Aorta (tissue), 5 donors: ENCODE data around the gene ACTC1. TPM values are rescaled to one million over a fixed set of nuclear protein-coding genes. Genes with fewer than 3 reads are reported as not detected.

Source experiments
- ATAC-seq: fragments of 200-7000 bp; cut with Tn5 transposase; one replicate; pipeline ENCODE4 v1.9.1; 2022; ENCODE audit warnings: moderate library complexity; ENCODE audit not compliant: low FRiP score
- DNase-seq, 2 donors: peaks; one replicate each; pipeline ENCODE4 v3.0.0-alpha.2; 2020
- H3K27ac ChIP-seq, 2 donors: one replicate each; pipeline ENCODE4 v1.5.1; 2013; ENCODE audit warnings: low read length in 2 of 2, mild to moderate bottlenecking in 2 of 2, moderate library complexity in 2 of 2, control low read depth in 1 of 2, inconsistent platforms in 1 of 2, low read depth in 1 of 2
- H3K27me3 ChIP-seq, 2 donors: one replicate each; pipeline ENCODE4 v1.6.1; 2013; ENCODE audit warnings: control low read depth in 1 of 2, low read length in 1 of 2, mild to moderate bottlenecking in 1 of 2, moderate library complexity in 1 of 2; ENCODE audit not compliant: insufficient read depth in 2 of 2, control insufficient read depth in 1 of 2
- H3K36me3 ChIP-seq, 2 donors: one replicate each; pipeline ENCODE4 v1.6.1; 2013; ENCODE audit warnings: control low read depth in 1 of 2, low read length in 1 of 2, mild to moderate bottlenecking in 1 of 2; ENCODE audit not compliant: insufficient read depth in 2 of 2, control insufficient read depth in 1 of 2
- H3K4me1 ChIP-seq, 2 donors: one replicate each; pipeline ENCODE4 v1.6.1; 2013; ENCODE audit warnings: low read length in 2 of 2, control low read depth in 1 of 2, mild to moderate bottlenecking in 1 of 2, moderate library complexity in 1 of 2; ENCODE audit not compliant: insufficient read depth in 2 of 2, control insufficient read depth in 1 of 2
- H3K4me3 ChIP-seq, 2 donors: one replicate each; pipeline ENCODE4 v1.5.1; 2013; ENCODE audit warnings: low read length in 2 of 2, control low read depth in 1 of 2, mild to moderate bottlenecking in 1 of 2
- H3K9me3 ChIP-seq: one replicate; pipeline ENCODE4 v1.6.1; 2013; ENCODE audit warnings: mild to moderate bottlenecking, low read length; ENCODE audit not compliant: control insufficient read depth
- WGBS, 2 donors: extraction: QIAGEN DNeasy Blood & Tissue Kit; methylation state at CpG; one replicate each; pipeline ENCODE4 v1.1.7; 2013; 5-methylcytosine and 5-hydroxymethylcytosine counted together
- intact Hi-C, 2 donors: fragments of 100-400 bp; cut with DNase I; formaldehyde crosslinking; loops; one replicate each; pipeline versions ENCODE4 v1.14.2 to v1.15.0; 2022
- polyA plus RNA-seq, 2 donors: library from polyadenylated mRNA; stranded (reverse); fragments of 200-250 nt; gene quantifications; one replicate each; pipeline ENCODE4 v1.2.3, GENCODE V29; 2013
- total RNA-seq, 2 donors: library from RNA; stranded (reverse); fragmentation: NEBNext Ultra II Directional; extraction: Animal tissue kit (Norgen Biotek cat#: 25700); gene quantifications; one replicate each; pipeline ENCODE4 v1.2.1, GENCODE V29; 2021
- donor health status: healthy with polysubstance abuse.
- donor health status: Bipolar disorder and iron deficiency.
- donor health status: DM: no; HTN: no; CAD: no.
- donor health status: DM: no; HTN: no; CAD: no.
- donor health status: DM: yes; HTN: yes; CAD: no.

Gene ACTC1
- total and polyA plus RNA-seq, 4 donors, result 28.6 to 2,067 (median 71.4) TPM

DNA sequence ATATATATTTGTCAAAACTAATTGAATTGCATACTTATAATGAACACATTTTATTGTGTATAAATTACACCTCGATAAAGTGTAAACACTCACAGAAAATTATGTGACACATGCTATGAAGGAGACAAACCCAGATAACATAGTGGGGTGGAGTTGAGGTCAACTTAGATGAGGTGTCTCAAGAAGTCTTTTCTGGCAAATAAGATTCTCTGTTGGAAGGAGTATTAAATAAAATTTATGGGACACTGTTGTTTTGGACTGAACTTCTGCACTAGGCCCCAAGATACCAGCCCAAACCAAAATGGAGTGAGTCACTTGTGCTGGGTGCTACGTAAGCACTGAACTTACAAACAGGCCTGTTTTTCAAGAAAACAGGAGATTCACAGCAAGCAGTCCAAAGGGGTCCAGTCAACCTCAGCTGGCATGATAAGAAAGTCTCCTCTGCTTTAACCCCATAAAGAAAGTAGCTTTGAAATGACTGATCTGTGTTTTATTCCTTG is 18.7 kb downstream of the ACTC1 start:
- WGBS, 2 donors, result 89 to 91% methylated on average over 2 of the region's 2 CpGs
- ATAC-seq (no peak), DNase-seq (no peak)
- Histone ChIP-seq H3K27ac (no peak overlapping the region), H3K27me3 (no peaks in the 10 kb centered on the region), H3K4me1 (peaks cover 2 to 3% of the 10 kb centered on the region in 2 donors), H3K36me3 (no peaks in the 10 kb centered on the region), H3K4me3 (no peak overlapping the region), H3K9me3 (no peaks in the 10 kb centered on the region)
- intact Hi-C loops, result no loop called here

DNA sequence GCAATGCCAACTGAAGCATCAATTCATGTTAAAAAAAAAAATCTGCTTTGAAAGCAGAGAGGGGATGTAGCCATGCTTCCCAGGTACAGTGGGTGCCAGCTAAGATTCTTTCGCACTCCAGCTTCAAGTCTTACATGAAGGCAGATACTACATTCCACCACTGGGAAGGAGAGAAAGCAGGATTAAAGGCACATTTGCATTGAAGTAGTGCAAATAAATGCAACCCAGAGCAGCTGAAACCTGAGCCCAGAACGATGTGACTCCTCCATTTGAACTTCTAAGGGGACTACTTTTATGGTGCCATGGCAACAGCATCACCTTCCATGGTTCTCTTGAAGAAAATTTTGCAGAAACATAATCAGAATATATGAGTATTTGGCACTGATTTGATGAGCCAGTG is 21.4 kb downstream of the ACTC1 start:
- Histone ChIP-seq H3K27ac (no peak overlapping the region), H3K36me3 (no peaks in the 10 kb centered on the region), H3K27me3 (no peaks in the 10 kb centered on the region), H3K4me3 (no peak overlapping the region), H3K4me1 (peaks cover 2 to 3% of the 10 kb centered on the region in 2 donors), H3K9me3 (no peaks in the 10 kb centered on the region)
- ATAC-seq, result no peak
- no peak for DNase-seq
- intact Hi-C loops, result no loop called here
- 35 to 37% methylated on average over 2 of the region's 2 CpGs for WGBS, 2 donors

DNA sequence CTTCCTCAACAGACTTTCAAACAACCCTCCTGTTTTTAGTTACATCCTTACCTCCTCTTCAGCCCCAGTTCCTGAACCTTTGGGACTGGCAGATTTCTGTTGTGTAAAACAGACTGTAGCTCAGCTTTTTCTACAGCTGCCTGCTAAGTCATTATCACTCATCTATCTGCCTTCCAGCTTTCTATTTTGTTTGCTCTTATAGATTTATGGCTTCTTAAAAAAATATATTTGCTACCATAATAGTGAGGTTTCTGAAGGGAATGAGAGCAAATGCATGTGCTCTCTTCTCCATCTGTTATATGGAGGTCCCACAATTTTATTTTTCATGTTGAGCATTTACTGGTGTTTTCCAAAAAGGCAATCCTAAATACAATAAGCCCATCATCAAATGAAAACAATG is 22.3 kb downstream of the ACTC1 start:
- no peak overlapping the region for H3K4me3 ChIP-seq
- no peak overlapping the region for H3K27ac ChIP-seq
- intact Hi-C loops, result no loop called here
- DNase-seq (no peak), ATAC-seq (no peak)
- H3K36me3 ChIP-seq, result no peaks in the 10 kb centered on the region
- H3K27me3 ChIP-seq, result no peaks in the 10 kb centered on the region
- H3K9me3 ChIP-seq, result no peaks in the 10 kb centered on the region
- peaks cover 2 to 3% of the 10 kb centered on the region in 2 donors for H3K4me1 ChIP-seq

DNA sequence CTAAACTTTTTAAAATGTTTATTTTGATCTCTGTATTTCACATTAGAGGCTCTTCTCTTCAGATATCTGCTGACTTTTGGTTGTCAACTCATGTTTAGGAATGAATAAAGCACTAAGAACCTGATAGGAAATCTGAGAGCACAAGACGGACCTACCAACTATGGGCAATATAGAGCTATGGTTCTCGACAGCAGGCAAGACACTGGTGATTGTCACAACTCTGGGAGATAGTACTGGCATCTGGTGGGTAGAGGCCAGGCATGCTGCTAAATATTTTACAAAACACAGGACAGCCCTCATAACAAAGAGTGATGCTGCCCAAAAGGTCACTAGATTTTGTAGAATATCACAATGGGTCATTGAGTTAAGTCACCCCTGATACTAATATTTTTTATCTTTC is 23.0 kb downstream of the ACTC1 start:
- H3K4me1 ChIP-seq, result peaks cover 2 to 3% of the 10 kb centered on the region in 2 donors
- H3K4me3 ChIP-seq, result no peak overlapping the region
- H3K27me3 ChIP-seq, result no peaks in the 10 kb centered on the region
- intact Hi-C loops, result no loop called here
- no peak overlapping the region for H3K27ac ChIP-seq
- DNase-seq (no peak), ATAC-seq (no peak)
- no peaks in the 10 kb centered on the region for H3K9me3 ChIP-seq
- 76% methylated on average over 2 of the region's 2 CpGs for WGBS, 2 donors
- H3K36me3 ChIP-seq, result no peaks in the 10 kb centered on the region

DNA sequence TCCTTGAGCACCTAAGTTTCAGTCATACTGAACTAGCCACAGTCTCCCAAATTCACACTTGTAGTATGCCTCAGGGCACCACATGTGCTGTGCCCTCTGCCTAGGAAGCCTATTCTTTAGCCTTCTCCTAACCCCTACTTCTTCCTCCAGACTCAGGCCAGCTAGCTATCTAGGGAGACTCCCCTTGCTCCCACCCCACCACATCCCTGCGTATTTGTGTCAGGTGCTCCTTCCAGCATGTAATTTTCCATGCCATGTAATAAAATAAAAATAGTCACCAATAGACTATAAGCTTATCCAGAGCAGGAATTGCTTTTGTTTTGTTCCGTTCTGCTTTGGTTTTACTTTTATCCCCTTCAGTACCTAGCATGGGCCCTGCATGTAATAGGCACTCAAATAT is 25.6 kb downstream of the ACTC1 start:
- WGBS, 2 donors, result 90% methylated on average over 2 of the region's 2 CpGs
- Histone ChIP-seq H3K27ac (no peak overlapping the region), H3K9me3 (no peaks in the 10 kb centered on the region), H3K4me3 (no peak overlapping the region), H3K27me3 (no peaks in the 10 kb centered on the region), H3K36me3 (no peaks in the 10 kb centered on the region), H3K4me1 (peaks cover 2 to 3% of the 10 kb centered on the region in 2 donors)
- DNase-seq, result no peak
- ATAC-seq, result no peak
- intact Hi-C loops, result no loop called here

DNA sequence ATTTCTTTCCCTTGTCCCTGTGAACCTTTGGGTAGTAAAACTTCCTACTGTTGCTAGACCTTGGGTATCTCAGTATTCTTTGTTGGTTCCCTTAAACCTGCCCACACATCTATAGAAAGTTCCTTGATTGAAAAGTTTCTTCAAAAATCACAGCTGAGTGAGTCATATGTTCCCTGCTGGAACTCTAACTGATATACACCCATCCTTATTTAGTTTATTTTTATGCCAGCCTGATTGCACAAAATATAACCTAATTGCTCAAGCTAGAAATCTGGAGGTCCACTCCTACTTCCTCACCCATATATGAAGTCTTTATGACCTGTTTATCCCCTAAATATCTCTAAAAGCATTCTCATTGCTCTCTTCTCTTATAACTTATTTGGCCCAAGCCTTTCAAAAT is 26.8 kb downstream of the ACTC1 start:
- Histone ChIP-seq H3K27me3 (no peaks in the 10 kb centered on the region), H3K9me3 (no peaks in the 10 kb centered on the region), H3K4me1 (peaks cover 0 to under 1% of the 10 kb centered on the region in 2 donors), H3K27ac (no peak overlapping the region), H3K36me3 (no peaks in the 10 kb centered on the region), H3K4me3 (no peak overlapping the region)
- ATAC-seq (no peak), DNase-seq (no peak)
- intact Hi-C loops, result no loop called here

DNA sequence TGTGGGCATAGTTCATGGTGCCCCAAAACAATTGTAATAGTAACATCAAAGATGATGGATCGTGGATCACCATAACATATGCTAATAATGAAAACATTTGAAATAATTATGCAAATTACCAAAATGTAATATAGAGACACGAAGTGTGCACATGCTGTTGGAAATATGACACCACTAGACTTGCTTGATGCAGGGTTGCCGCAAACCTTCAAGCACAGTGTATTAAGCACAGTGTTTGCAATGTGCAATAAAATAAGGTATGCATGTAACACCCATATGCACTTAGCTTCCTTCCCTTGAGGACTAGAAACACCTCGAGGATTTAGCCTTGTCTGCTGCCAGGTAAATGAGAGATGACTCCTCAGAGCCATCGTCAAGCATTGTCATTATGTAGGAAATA is 29.6 kb downstream of the ACTC1 start:
- no peaks in the 10 kb centered on the region for H3K4me1 ChIP-seq
- H3K36me3 ChIP-seq, result no peaks in the 10 kb centered on the region
- no peak overlapping the region for H3K27ac ChIP-seq
- ATAC-seq (no peak), DNase-seq (no peak)
- 76 to 77% methylated on average over 5 of the region's 5 CpGs for WGBS, 2 donors
- H3K4me3 ChIP-seq, result no peak overlapping the region
- no peaks in the 10 kb centered on the region for H3K9me3 ChIP-seq
- intact Hi-C loops, result no loop called here
- H3K27me3 ChIP-seq, result no peaks in the 10 kb centered on the region

DNA sequence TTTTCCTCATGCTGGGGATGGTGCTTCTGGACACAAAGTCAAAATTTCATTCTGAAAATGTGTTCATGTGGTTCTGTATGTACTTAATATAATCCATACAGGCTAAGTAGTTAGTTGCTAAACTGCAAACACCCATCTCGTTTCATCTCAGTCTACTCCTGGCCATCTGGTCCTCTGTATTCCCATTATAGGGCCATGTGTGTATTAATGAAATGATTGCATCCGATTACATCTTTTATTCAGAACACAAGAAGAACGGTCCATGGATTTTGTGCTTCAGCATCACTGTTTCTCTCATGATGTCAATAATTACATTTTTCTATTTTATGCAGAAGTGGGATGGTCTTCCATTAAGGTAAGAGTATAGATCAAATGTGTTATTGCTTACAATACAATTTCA is 34.4 kb downstream of the ACTC1 start:
- DNase-seq, result no peak
- 52 to 72% methylated on average over 3 of the region's 3 CpGs for WGBS, 2 donors
- Histone ChIP-seq H3K27ac (no peak overlapping the region), H3K4me1 (no peaks in the 10 kb centered on the region), H3K4me3 (no peak overlapping the region), H3K27me3 (peaks cover 0 to 3% of the 10 kb centered on the region in 2 donors), H3K36me3 (no peaks in the 10 kb centered on the region), H3K9me3 (no peaks in the 10 kb centered on the region)
- ATAC-seq, result no peak
- intact Hi-C loops, result no loop called here

DNA sequence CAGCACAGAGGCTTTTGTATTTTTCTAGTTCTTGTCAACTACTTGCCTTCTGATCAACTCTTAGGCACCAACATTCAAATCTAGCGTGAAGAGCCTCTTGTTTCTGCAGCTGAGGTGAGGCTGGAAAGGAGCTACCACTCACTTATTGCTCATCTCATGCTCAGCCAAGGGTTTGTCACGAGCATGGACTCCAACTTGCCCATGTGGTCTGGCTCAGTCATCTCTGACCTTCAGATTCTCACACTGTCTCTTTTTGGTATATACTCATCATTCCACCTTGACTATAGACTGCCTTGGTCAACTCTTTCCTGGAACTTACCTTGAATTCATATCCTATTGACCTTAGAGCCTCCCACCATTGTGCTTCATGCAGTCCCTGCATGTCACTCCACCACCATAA is 35.4 kb downstream of the ACTC1 start:
- no peak for ATAC-seq
- no peak overlapping the region for H3K4me3 ChIP-seq
- H3K36me3 ChIP-seq, result no peaks in the 10 kb centered on the region
- no peaks in the 10 kb centered on the region for H3K9me3 ChIP-seq
- H3K4me1 ChIP-seq, result no peaks in the 10 kb centered on the region
- no peak for DNase-seq
- intact Hi-C loops, result no loop called here
- WGBS, 2 donors, result 58 to 69% methylated on average over 2 of the region's 2 CpGs
- H3K27ac ChIP-seq, result no peak overlapping the region
- H3K27me3 ChIP-seq, result peaks cover 0 to 3% of the 10 kb centered on the region in 2 donors
